HG02870 (cell line): ENCODE measurements around the gene POMC.
"Not testable (repeated sequence)": the region's sequence is repeated elsewhere in the genome, so short reads cannot be mapped to it uniquely, and the experiment has no call there.

Experiments used
- ATAC-seq: cut with Tn5 transposase; IDR thresholded peaks from one replicate; pipeline ENCODE4 v1.9.1; 2021; ENCODE audit warnings: mild to moderate bottlenecking, moderate library complexity; ENCODE audit not compliant: unreplicated experiment

Gene POMC

DNA sequence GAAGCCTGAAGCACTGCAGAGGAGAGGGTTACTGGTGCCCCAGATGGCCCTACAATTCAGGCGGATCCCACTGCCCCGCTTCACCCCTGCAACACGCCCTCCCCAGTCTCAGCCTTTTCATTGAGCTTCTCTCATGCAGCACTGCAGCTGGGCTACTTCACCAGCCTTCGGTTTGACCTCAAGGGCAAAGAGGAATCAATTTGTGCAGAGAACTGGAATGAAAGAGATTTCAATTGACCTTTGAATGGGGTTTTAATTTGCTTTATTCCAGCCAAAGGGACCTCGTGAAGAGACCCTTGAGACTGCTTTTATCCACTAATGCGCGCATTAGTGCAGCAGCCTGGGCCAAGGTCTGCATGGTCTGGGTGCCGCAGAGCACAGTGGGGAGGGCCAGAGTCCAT lies 8.8 kb upstream of the POMC start:
- ATAC-seq = no peak

- ATAC-seq = no peak
Observed at GRCh38 chr2:25176541-25177181, 8.3 kb upstream of the POMC start.

DNA sequence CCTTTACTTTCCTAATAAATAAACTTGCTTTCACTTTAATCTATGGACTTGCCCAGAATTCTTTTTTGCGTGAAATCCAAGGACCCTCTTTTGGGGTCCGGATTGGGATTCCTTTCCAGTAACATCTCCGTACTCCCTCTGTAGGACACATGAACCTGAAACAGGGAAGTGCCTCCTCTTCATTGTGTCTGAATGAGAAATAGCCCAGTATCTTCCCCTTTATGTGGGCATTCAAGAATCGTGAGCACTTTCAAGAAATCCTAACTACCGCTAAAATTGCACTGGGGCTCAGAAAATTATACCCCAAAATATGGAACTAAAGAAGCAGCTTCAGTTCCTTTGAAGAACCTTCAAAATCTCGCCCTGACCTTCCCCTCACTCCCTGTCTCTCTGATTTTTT lies 7.8 kb upstream of the POMC start:
- no peak for ATAC-seq

DNA sequence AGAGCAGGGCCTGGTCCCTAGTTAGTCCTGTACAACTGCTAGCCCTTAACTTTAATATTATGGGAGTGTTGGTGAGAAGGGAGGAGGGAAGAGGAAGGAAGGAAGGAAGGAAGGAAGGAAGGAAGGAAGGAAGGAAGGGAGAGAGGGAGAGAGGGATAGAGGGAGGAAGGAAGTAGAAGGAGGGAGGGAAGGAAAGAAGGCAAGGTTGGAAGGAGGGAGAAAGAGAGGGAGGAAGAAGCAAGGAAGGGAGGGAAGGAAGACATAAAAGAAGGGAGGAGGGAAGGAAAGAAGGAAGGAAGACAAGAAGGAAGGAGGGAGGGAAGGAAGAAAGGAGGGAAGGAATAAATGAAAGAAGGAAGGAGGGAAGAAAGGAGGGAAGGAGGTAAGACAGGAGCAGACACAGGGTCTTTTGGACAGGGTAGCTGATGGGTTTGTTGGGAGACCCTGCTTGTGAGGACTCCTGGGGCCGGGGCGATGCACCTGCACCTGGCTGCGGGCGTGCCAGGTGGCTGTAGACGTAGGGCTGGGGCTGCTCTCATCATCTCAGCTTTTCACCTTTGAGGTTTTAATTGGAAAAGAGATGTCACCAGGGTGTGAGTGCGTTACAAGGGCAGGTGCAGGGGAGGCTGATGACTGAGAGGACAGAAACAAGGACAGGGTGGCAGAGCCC lies 5.9 kb upstream of the POMC start:
- ATAC-seq = no peak

- ATAC-seq = no peak
Observed at GRCh38 chr2:25173719-25174118, 5.3 kb upstream of the POMC start.

- ATAC-seq = no peak
Observed at GRCh38 chr2:25170888-25171287, 2.5 kb upstream of the POMC start.

DNA sequence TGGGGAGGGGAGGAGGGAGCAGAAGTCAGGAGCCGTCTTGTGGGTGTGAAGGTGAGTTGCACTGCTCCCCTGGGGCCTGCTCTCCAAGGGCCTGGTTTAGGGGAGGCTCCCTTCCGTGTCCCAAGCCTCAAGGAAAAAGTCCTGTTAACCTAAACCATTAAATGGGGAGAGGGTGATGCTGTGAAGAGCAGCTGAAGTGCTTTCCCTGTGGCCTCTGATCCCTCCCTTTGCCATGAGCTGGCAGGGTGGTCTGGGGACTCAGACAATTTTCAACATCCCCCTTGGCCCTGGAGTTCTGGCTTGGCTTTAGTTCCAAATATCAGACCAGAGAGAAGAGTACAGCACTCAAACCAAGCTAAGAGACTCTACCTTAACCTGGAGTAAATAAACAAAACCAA lies 692 bp upstream of the POMC start:
- no peak for ATAC-seq

GRCh38 chr2:25165992-25166875 lies 2.1 kb downstream of the POMC start:
- ATAC-seq = peak; percentile 63

- no peak for ATAC-seq
Observed at GRCh38 chr2:25164561-25164960, 3.8 kb downstream of the POMC start.

DNA sequence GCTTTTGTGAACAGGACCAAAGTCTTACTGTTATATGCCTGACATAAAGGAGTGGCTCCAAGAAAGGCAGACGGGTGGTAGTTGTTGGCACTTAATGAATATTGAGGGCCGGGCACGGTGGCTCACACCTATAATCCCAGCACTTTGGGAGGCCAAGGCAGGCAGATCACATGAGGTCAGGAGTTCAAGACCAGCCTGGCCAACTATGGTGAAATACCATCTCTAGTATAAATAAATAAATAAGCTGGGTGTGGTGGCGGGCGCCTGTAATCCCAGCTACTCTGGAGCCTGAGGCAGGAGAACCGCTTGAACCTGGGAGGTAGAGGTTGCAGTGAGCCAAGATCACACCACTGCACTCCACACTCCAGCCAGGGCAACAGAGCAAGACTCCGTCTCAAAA lies 6.3 kb downstream of the POMC start:
- ATAC-seq = not testable (repeated sequence)

DNA sequence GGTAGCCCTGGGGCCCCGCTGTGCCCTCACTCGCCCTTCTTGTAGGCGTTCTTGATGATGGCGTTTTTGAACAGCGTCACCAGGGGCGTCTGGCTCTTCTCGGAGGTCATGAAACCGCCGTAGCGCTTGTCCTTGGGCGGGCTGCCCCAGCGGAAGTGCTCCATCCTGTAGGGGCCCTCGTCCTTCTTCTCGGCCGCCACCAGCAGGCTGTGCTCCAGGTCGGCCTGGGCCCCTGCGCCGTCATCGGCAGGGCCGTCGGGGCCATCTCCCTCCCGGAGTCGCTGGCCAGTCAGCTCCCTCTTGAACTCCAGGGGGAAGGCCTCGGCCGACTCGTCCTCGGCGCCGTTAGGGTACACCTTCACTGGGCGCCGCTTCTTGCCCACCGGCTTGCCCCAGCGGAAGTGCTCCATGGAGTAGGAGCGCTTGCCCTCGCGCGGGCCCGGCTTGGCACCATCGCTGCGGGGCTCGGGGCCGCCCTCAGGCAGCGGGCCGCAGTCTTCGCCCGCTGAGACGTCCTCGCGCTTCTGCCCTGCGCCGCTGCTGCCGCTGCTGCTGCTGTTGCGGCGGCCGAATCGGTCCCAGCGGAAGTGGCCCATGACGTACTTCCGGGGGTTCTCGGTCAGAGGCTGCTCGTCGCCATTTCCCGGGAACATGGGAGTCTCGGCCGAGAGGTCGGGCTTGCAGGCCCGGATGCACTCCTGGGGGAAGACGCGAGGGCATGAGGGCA lies 7.2 kb downstream of the POMC start:
- peak; percentile 51 for ATAC-seq

GRCh38 chr2:25160376-25160775 lies 8.0 kb downstream of the POMC start:
- ATAC-seq = no peak

DNA sequence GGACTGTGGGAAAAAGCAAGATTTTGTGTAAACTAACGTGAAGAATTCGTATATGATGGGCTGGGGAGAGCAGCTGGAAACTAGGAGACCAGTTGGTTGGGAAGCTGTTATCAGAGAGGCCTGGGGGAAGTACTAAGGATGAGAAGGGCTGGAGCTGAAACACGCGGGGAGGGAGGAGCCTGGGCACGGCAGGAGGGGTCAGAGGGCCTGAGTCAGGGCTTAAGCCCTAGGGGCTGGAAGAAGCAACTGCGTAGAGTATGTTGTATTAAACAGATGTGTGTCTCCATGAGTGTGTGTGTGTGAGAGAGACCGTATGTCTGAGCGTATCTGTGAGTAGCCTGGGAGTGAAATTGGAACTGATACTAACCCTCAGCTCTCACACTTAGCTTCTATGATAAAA lies 8.4 kb downstream of the POMC start:
- no peak for ATAC-seq

GRCh38 chr2:25158096-25158852 lies 10.1 kb downstream of the POMC start:
- no peak for ATAC-seq

GRCh38 chr2:25155401-25155800 lies 13.0 kb downstream of the POMC start:
- no peak for ATAC-seq

GRCh38 chr2:25151718-25152117 lies 16.7 kb downstream of the POMC start:
- no peak for ATAC-seq

GRCh38 chr2:25150993-25151392 lies 17.4 kb downstream of the POMC start:
- not testable (repeated sequence) for ATAC-seq

DNA sequence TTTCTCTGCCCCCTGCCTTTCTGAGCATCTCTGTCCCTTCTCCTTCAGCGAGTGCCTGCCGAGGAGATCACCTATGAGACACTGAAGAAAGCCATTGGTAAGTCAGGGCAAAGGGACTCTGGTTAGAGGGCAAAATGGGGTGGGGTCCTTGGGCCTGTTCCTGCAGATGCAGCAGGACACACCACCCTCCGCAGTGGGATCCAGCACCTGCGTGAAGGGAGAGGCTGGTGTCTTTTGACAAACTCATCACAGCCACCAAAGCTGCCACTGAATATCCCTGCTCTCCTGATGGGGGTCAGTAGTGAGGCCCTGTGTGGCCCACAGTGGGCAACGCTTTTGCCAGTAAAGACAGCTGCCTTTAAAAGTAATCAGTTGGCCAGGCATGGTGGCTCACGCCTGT lies 18.7 kb downstream of the POMC start:
- ATAC-seq = no peak

DNA sequence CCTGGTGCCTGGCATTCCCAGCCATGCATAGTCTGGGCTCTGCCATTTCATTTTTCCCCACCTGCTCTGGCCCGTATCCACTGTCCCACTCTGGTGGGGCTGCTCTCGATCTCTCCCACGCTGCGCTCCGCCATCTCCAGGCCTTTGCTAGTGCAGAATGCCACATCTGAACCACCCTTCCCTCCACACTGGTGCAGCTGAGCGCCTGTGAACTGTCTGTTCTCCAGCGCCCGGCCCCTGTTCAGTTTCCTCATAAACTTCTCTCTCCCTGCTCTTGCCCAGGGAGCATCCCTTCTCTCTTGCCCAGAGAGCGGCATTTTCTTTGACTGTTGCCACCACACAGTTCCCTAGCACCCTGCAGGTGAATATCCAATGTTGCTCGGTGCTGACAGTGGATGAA lies 21.5 kb downstream of the POMC start:
- no peak for ATAC-seq

DNA sequence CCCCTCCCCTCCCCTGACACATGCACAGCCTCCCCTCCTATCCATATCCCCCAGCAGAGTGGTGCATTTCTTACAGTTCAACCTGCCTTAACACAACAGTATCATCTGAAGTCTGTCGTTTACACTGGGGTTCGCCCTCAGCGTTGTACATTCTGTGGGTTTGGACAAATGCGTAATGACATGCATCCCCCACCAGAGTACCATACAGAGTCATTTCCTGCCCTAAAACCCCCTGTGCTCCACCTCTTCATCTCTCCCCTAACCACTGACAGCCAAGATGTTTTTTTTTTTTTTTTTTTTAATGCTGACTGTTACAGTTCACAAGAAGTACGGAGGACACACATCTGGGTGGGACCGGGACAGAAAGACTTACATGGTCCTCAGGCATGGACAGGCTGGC lies 22.6 kb downstream of the POMC start:
- ATAC-seq = no peak

- no peak for ATAC-seq
Observed at GRCh38 chr2:25141120-25141519, 27.3 kb downstream of the POMC start.
